Kidney tubule cell (primary cell): Measurements from ENCODE around the gene TNFSF10.

Experiments used
- DNase-seq: peaks from one replicate; pipeline ENCODE4 v3.0.0-alpha.2; 2018; ENCODE audit warnings: low spot score

Gene TNFSF10

GRCh38 chr3:172544404-172544803 lies 21.2 kb upstream of the TNFSF10 start:
- DNase-seq = no peak

GRCh38 chr3:172543884-172544283 lies 20.7 kb upstream of the TNFSF10 start:
- no peak for DNase-seq

GRCh38 chr3:172543419-172543818 lies 20.2 kb upstream of the TNFSF10 start:
- DNase-seq = no peak

GRCh38 chr3:172542999-172543398 lies 19.8 kb upstream of the TNFSF10 start:
- peak; percentile 32 for DNase-seq

- DNase-seq = no peak
Observed at GRCh38 chr3:172541945-172542488, 18.8 kb upstream of the TNFSF10 start.

GRCh38 chr3:172540049-172540448 lies 16.8 kb upstream of the TNFSF10 start:
- no peak for DNase-seq

GRCh38 chr3:172539273-172539672 lies 16.0 kb upstream of the TNFSF10 start:
- DNase-seq = no peak

GRCh38 chr3:172538368-172539151 lies 15.3 kb upstream of the TNFSF10 start:
- no peak for DNase-seq

- DNase-seq = no peak
Observed at GRCh38 chr3:172537507-172538158, 14.4 kb upstream of the TNFSF10 start.

- no peak for DNase-seq
Observed at GRCh38 chr3:172536993-172537419, 13.8 kb upstream of the TNFSF10 start.

GRCh38 chr3:172536505-172536904 lies 13.3 kb upstream of the TNFSF10 start:
- no peak for DNase-seq

GRCh38 chr3:172530566-172530965 lies 7.3 kb upstream of the TNFSF10 start:
- DNase-seq = no peak

- no peak for DNase-seq
Observed at GRCh38 chr3:172530101-172530561, 6.9 kb upstream of the TNFSF10 start.

- DNase-seq = no peak
Observed at GRCh38 chr3:172528677-172529076, 5.4 kb upstream of the TNFSF10 start.

- no peak for DNase-seq
Observed at GRCh38 chr3:172527306-172527705, 4.1 kb upstream of the TNFSF10 start.

GRCh38 chr3:172525116-172525613 lies 1.9 kb upstream of the TNFSF10 start:
- no peak for DNase-seq

- DNase-seq = peak; percentile 86
Observed at GRCh38 chr3:172524611-172525010, 1.4 kb upstream of the TNFSF10 start.

- peak; percentile 35 for DNase-seq
Observed at GRCh38 chr3:172521837-172522726, 1.1 kb downstream of the TNFSF10 start.

GRCh38 chr3:172520301-172520831 lies 2.9 kb downstream of the TNFSF10 start:
- peak; percentile 94 for DNase-seq

- DNase-seq = peak; percentile 38
Observed at GRCh38 chr3:172519740-172520139, 3.5 kb downstream of the TNFSF10 start.

- DNase-seq = no peak
Observed at GRCh38 chr3:172518929-172519640, 4.1 kb downstream of the TNFSF10 start.
